ENCODE measurements around the gene GABRB1.

DNA sequence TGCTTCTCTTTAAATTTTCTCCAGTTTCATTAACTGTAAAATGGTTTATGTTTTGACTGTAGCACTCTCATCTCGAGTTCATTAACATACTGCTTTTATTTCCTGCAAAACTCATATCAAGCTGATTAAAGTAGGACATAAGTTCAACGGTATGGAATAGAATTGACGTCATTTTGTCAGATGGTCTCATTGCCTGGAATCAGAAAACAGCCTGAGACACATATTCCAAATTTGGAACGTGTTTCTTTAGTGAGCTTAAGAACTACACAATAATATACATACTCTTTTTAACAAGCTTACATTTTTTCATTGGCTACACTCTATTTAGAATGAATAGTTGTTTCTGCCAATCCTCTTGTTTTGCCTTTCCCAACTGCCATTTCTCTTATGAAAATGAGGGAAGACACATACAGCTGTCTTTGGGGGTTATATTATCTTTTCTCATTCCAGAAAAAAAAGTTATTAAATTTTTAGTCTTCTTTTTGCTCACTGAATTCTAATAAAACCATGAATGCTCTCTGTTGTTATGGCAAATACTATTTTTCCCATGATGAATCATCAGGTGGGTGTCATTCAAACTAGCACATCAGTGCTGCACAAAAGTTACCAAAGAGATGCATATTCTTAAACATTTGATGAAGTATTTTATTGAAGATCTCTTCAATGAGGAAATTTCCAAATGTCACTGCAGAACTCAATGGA lies 162.8 kb downstream of the GABRB1 start:
- TF ChIP-seq, protein P1, sequence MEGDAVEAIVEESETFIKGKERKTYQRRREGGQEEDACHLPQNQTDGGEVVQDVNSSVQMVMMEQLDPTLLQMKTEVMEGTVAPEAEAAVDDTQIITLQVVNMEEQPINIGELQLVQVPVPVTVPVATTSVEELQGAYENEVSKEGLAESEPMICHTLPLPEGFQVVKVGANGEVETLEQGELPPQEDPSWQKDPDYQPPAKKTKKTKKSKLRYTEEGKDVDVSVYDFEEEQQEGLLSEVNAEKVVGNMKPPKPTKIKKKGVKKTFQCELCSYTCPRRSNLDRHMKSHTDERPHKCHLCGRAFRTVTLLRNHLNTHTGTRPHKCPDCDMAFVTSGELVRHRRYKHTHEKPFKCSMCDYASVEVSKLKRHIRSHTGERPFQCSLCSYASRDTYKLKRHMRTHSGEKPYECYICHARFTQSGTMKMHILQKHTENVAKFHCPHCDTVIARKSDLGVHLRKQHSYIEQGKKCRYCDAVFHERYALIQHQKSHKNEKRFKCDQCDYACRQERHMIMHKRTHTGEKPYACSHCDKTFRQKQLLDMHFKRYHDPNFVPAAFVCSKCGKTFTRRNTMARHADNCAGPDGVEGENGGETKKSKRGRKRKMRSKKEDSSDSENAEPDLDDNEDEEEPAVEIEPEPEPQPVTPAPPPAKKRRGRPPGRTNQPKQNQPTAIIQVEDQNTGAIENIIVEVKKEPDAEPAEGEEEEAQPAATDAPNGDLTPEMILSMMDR (conservative IDR thresholded peaks at IDR 0.05; ENCODE audit: low read length), result no peak
- no peak for TF ChIP-seq EZH2phosphoT487 (IDR thresholded peaks at IDR 0.05; ENCODE audit: borderline replicate concordance)

Data from Loucy (cell line).